IMR-90 (cell line): ENCODE results near the gene PDE11A. TPM values are rescaled to one million over a fixed set of nuclear protein-coding genes. Genes with fewer than 3 reads are reported as not detected.

ENCODE experiments used
- ATAC-seq: fragments of 200-7000 bp; cut with Tn5 transposase; 2 replicates; pipeline ENCODE4 v1.9.1; 2020; ENCODE audit warnings: low read depth, mild to moderate bottlenecking, moderate library complexity
- BruUV-seq: library from RNA; stranded (reverse); fragments of 400-500 nt; replicated peaks from 2 replicates; lab custom pipeline; 2021; lab: Mats Ljungman, UMichigan
- CTCF ChIA-PET: fragments of 300-600 bp; formaldehyde crosslinking; extraction: SDS; loops from one replicate; lab custom pipeline; 2021; ENCODE audit warnings: antibody characterized with exemption; lab: Yijun Ruan, JAX
- POLR2A ChIA-PET: fragments of 300-600 bp; sonication (Branson Sonifier 250); formaldehyde crosslinking; loops from one replicate; lab custom pipeline; 2022; ENCODE audit warnings: antibody characterized with exemption; ENCODE audit not compliant: unreplicated experiment; lab: Charles Lee
- DNase-seq: peaks from one replicate; pipeline ENCODE4 v3.0.0; 2013
- H2AFZ ChIP-seq: replicated peaks from 2 replicates; pipeline ENCODE3; 2013; ENCODE audit warnings: low read length, mild to moderate bottlenecking; ENCODE audit not compliant: poor library complexity
- H2AK5ac ChIP-seq: 2 replicates; pipeline ENCODE4 v1.6.1; 2013; ENCODE audit warnings: low read depth, low read length, inconsistent platforms
- H2AK9ac ChIP-seq: replicated peaks from 2 replicates; pipeline ENCODE3; 2013; ENCODE audit warnings: mild to moderate bottlenecking, low read depth, low read length, moderate library complexity; ENCODE audit not compliant: poor library complexity
- H2BK120ac ChIP-seq: 2 replicates; pipeline ENCODE4 v1.6.1; 2013; ENCODE audit warnings: low read depth, low read length, inconsistent platforms
- H2BK15ac ChIP-seq: 3 replicates; pipeline ENCODE4 v1.6.1; 2013; ENCODE audit warnings: low read depth, low read length, inconsistent platforms
- H2BK20ac ChIP-seq: 2 replicates; pipeline ENCODE4 v1.6.1; 2013; ENCODE audit warnings: low read depth, mild to moderate bottlenecking, inconsistent platforms, low read length, moderate library complexity
- H2BK5ac ChIP-seq: 2 replicates; pipeline ENCODE4 v1.6.1; 2013; ENCODE audit warnings: mild to moderate bottlenecking, low read depth, low read length, inconsistent platforms; ENCODE audit not compliant: poor library complexity, severe bottlenecking
- H3K14ac ChIP-seq: replicated peaks from 2 replicates; pipeline ENCODE4 v1.6.1; 2013; ENCODE audit warnings: low read depth, low read length, inconsistent platforms
- H3K18ac ChIP-seq: 2 replicates; pipeline ENCODE4 v1.6.1; 2013; ENCODE audit warnings: low read depth, low read length, control low read depth
- H3K23ac ChIP-seq: 2 replicates; pipeline ENCODE4 v1.6.1; 2013; ENCODE audit warnings: low read depth, low read length, inconsistent platforms
- H3K27ac ChIP-seq: 2 replicates; pipeline ENCODE4 v1.5.1; 2013; ENCODE audit warnings: mild to moderate bottlenecking, control low read depth, low read length; ENCODE audit not compliant: insufficient read depth
- H3K27me3 ChIP-seq: 2 replicates; pipeline ENCODE4 v1.6.1; 2013; ENCODE audit warnings: low read length; ENCODE audit not compliant: control insufficient read depth, insufficient read depth
- H3K36me3 ChIP-seq: 2 replicates; pipeline ENCODE4 v1.6.1; 2013; ENCODE audit warnings: low read length, mixed read lengths; ENCODE audit not compliant: control insufficient read depth, insufficient read depth
- H3K4ac ChIP-seq: 2 replicates; pipeline ENCODE4 v1.6.1; 2013; ENCODE audit warnings: low read depth, low read length, inconsistent platforms
- H3K4me1 ChIP-seq: 2 replicates; pipeline ENCODE4 v1.6.1; 2013; ENCODE audit warnings: low read length, mixed read lengths; ENCODE audit not compliant: control insufficient read depth, insufficient read depth
- H3K4me2 ChIP-seq: 2 replicates; pipeline ENCODE4 v1.6.1; 2013; ENCODE audit warnings: low read depth, mild to moderate bottlenecking, control low read depth, low read length, moderate library complexity
- H3K4me3 ChIP-seq: 2 replicates; pipeline ENCODE4 v1.5.1; 2013; ENCODE audit warnings: low read depth, mild to moderate bottlenecking, control low read depth, low read length, moderate library complexity; ENCODE audit not compliant: insufficient read depth
- H3K56ac ChIP-seq: 2 replicates; pipeline ENCODE4 v1.6.1; 2013; ENCODE audit warnings: low read length, inconsistent platforms; ENCODE audit not compliant: insufficient read depth; ENCODE audit errors: extremely low read depth
- H3K79me1 ChIP-seq, 2 experiments: 2 replicates each; pipeline ENCODE4 v1.6.1; 2013; ENCODE audit warnings: low read length in 2 of 2, inconsistent platforms in 1 of 2, low read depth in 1 of 2
- H3K9ac ChIP-seq: 2 replicates; pipeline ENCODE4 v1.6.1; 2013; ENCODE audit warnings: low read depth, low read length, control low read depth
- H3K9me1 ChIP-seq: 2 replicates; pipeline ENCODE4 v1.6.1; 2013; ENCODE audit warnings: low read length, inconsistent platforms; ENCODE audit not compliant: insufficient read depth
- H3K9me3 ChIP-seq: 2 replicates; pipeline ENCODE4 v1.6.1; 2013; ENCODE audit warnings: low read length; ENCODE audit not compliant: control insufficient read depth, insufficient read depth
- H4K20me1 ChIP-seq: 2 replicates; pipeline ENCODE4 v1.6.1; 2013; ENCODE audit warnings: low read length, inconsistent platforms; ENCODE audit not compliant: insufficient read depth
- H4K5ac ChIP-seq: 2 replicates; pipeline ENCODE4 v1.6.1; 2013; ENCODE audit warnings: mild to moderate bottlenecking, low read depth, low read length, control low read depth
- H4K8ac ChIP-seq, 2 experiments: 2 replicates each; pipeline ENCODE4 v1.6.1; 2013; ENCODE audit warnings: low read depth in 2 of 2, low read length in 2 of 2, control low read depth in 1 of 2, inconsistent platforms in 1 of 2
- H4K91ac ChIP-seq: 2 replicates; pipeline ENCODE4 v1.6.1; 2013; ENCODE audit warnings: low read depth, low read length, inconsistent platforms; ENCODE audit not compliant: insufficient read depth
- BHLHE40 ChIP-seq: fragments of 150-350 bp; IDR thresholded peaks from 2 replicates; pipeline ENCODE4 v1.6.1; 2016; ENCODE audit warnings: mild to moderate bottlenecking, low read depth, low read length
- MAZ ChIP-seq: IDR thresholded peaks from 2 replicates; pipeline ENCODE4 v1.6.1; 2012; ENCODE audit warnings: low read depth, mild to moderate bottlenecking, low read length, improper control_type of control experiment, moderate library complexity, borderline replicate concordance
- NFE2L2 ChIP-seq: fragments of 150-350 bp; IDR thresholded peaks from 2 replicates; pipeline ENCODE4 v1.6.1; 2016; ENCODE audit warnings: low read depth, mild to moderate bottlenecking, low read length
- POLR2A ChIP-seq: IDR thresholded peaks from 2 replicates; pipeline ENCODE4 v1.6.1; 2012; ENCODE audit warnings: mild to moderate bottlenecking, low read depth, low read length
- RAD21 ChIP-seq: IDR thresholded peaks from 2 replicates; pipeline ENCODE4 v1.6.1; 2012; ENCODE audit warnings: low read length, improper control_type of control experiment
- RCOR1 ChIP-seq: IDR thresholded peaks from 2 replicates; pipeline ENCODE4 v1.6.1; 2012; ENCODE audit warnings: mild to moderate bottlenecking, low read length, improper control_type of control experiment; ENCODE audit not compliant: insufficient replicate concordance
- SMC3 ChIP-seq: fragments of 150-350 bp; IDR thresholded peaks from 2 replicates; pipeline ENCODE4 v1.6.1; 2016; ENCODE audit warnings: low read depth, mild to moderate bottlenecking, antibody characterized with exemption, low read length, moderate library complexity
- WGBS, 2 experiments: methylation state at CpG; one replicate each; pipeline versions ENCODE4 v1.1.5 to v1.1.7; 2013; ENCODE audit warnings: missing lambda C conversion rate in 2 of 2; ENCODE audit not compliant: insufficient read length in 1 of 2; ENCODE audit errors: extremely low coverage in 2 of 2; 5-methylcytosine and 5-hydroxymethylcytosine counted together
- dilution Hi-C: fragments of 300-500 bp; cut with HindIII; formaldehyde crosslinking; loops from one replicate; pipeline ENCODE4 v1.14.3; 2018; ENCODE audit warnings: low sequenced_read_pairs; ENCODE audit not compliant: unreplicated experiment
- in situ Hi-C: fragments of 300-500 bp; cut with MboI; formaldehyde crosslinking; loops from 3 replicates; pipeline ENCODE4 v1.14.3; 2019; ENCODE audit warnings: low sequenced_read_pairs, inconsistent platforms, mixed read lengths
- intact Hi-C: fragments of 100-400 bp; cut with micrococcal nuclease; formaldehyde crosslinking; loops from 2 replicates; pipeline ENCODE4 v1.10.0; 2022
- polyA plus RNA-seq, 3 experiments: library from polyadenylated mRNA; depleted of rRNA; stranded (reverse); fragments of >200 nt; gene quantifications; 2 replicates each; pipeline ENCODE4 v1.2.3, GENCODE V29; 2012; ENCODE audit warnings: low replicate concordance in 1 of 3
- total RNA-seq: library from RNA; depleted of rRNA; stranded (reverse); fragments of >200 nt; gene quantifications from 2 replicates; pipeline ENCODE4 v1.2.3, GENCODE V29; 2012
- TF ChIP-seq, protein P1 (sequence below): fragments of 150-350 bp; IDR thresholded peaks from 2 replicates; pipeline ENCODE4 v1.6.1; 2017; ENCODE audit warnings: mild to moderate bottlenecking, antibody characterized with exemption, low read length, low read depth

Gene PDE11A
- total and polyA plus RNA-seq, 2 of the 4 experiments (the other 2 are of a cell fraction), result 0.21 to 0.72 TPM

GRCh38 chr2:177610813-177611212 lies 461.8 kb downstream of the PDE11A start:
- intact Hi-C loops, result no loop called here
- H3K9ac ChIP-seq, result no peak overlapping the region
- H3K4me1 ChIP-seq, result no peaks in the 10 kb centered on the region; the same call in 1 of the 2 replicates
- H4K20me1 ChIP-seq, result no peaks in the 10 kb centered on the region
- H4K5ac ChIP-seq, result no peak overlapping the region
- H2BK15ac ChIP-seq, result no peak overlapping the region
- dilution Hi-C loops, result no loop called here
- H2BK5ac ChIP-seq, result no peak overlapping the region
- no peak for DNase-seq
- H2AK9ac ChIP-seq, result no peak overlapping the region
- H3K4me3 ChIP-seq, result no peak overlapping the region
- WGBS, 2 experiments, result no CpG with 5 or more reads among the region's 1 CpG
- H3K4ac ChIP-seq, result no peak overlapping the region
- no peak overlapping the region for H4K91ac ChIP-seq
- no peak overlapping the region for H2BK20ac ChIP-seq
- no peak overlapping the region for H3K14ac ChIP-seq
- CTCF ChIA-PET, result no interaction called here
- no peak overlapping the region for H3K23ac ChIP-seq
- no peaks in the 10 kb centered on the region for H3K36me3 ChIP-seq
- no peak overlapping the region for H2AK5ac ChIP-seq
- no peak overlapping the region for H3K4me2 ChIP-seq
- no peak for ATAC-seq
- no peak overlapping the region for H4K8ac ChIP-seq
- H3K18ac ChIP-seq, result no peak overlapping the region
- BruUV-seq, result no TSS peak
- no peak overlapping the region for H2AFZ ChIP-seq
- POLR2A ChIA-PET, result no interaction called here
- H3K27me3 ChIP-seq, result no peaks in the 10 kb centered on the region
- H3K9me1 ChIP-seq, result no peaks in the 10 kb centered on the region
- H3K56ac ChIP-seq, result no peak overlapping the region
- H2BK120ac ChIP-seq, result no peak overlapping the region
- H3K79me1 ChIP-seq, result no peaks in the 10 kb centered on the region
- H3K27ac ChIP-seq, result no peak overlapping the region
- no peaks in the 10 kb centered on the region for H3K9me3 ChIP-seq
- in situ Hi-C loops, result no loop called here
- TF ChIP-seq RAD21, result no peak
- no peak for TF ChIP-seq BHLHE40
- no peak for TF ChIP-seq MAZ
- TF ChIP-seq POLR2A, result no peak
- TF ChIP-seq, protein P1, sequence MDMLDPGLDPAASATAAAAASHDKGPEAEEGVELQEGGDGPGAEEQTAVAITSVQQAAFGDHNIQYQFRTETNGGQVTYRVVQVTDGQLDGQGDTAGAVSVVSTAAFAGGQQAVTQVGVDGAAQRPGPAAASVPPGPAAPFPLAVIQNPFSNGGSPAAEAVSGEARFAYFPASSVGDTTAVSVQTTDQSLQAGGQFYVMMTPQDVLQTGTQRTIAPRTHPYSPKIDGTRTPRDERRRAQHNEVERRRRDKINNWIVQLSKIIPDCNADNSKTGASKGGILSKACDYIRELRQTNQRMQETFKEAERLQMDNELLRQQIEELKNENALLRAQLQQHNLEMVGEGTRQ, result no peak
- TF ChIP-seq SMC3, result no peak
- TF ChIP-seq RCOR1, result no peak
- no peak for TF ChIP-seq NFE2L2
